Liver (tissue), 3 donors: ENCODE measurements around the gene MTG1.

Experiments
- CTCF ChIP-seq: fragments of 150-350 bp; IDR thresholded peaks from 2 replicates; pipeline ENCODE4 v1.5.1; 2017; ENCODE audit warnings: improper control_type of control experiment, low read depth, low read length; ENCODE audit not compliant: missing input control
- JUND ChIP-seq, 2 donors: IDR thresholded peaks; 2 replicates each; pipeline ENCODE4 v1.6.1; 2016; ENCODE audit warnings: antibody characterized with exemption in 2 of 2
- YY1 ChIP-seq: IDR thresholded peaks from 2 replicates; pipeline ENCODE4 v1.6.1; 2016; ENCODE audit warnings: antibody characterized with exemption, mild to moderate bottlenecking
- TF ChIP-seq, protein P1 (sequence below): IDR thresholded peaks from 2 replicates; pipeline ENCODE4 v1.6.1; 2016; ENCODE audit warnings: antibody characterized with exemption
- TF ChIP-seq, protein P2 (sequence below): IDR thresholded peaks from 2 replicates; pipeline ENCODE4 v1.6.1; 2016; ENCODE audit warnings: antibody characterized with exemption
- donor health status: healthy.
- donor health status: healthy.

GRCh38 chr10:133420579-133420978 is 26.6 kb downstream of the MTG1 start:
- no peak for TF ChIP-seq CTCF
- TF ChIP-seq JUND (IDR thresholded peaks at IDR 0.05), result no peak
- no peak for TF ChIP-seq YY1
- TF ChIP-seq, protein P1, sequence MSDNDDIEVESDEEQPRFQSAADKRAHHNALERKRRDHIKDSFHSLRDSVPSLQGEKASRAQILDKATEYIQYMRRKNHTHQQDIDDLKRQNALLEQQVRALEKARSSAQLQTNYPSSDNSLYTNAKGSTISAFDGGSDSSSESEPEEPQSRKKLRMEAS, result no peak
- TF ChIP-seq, protein P2, sequence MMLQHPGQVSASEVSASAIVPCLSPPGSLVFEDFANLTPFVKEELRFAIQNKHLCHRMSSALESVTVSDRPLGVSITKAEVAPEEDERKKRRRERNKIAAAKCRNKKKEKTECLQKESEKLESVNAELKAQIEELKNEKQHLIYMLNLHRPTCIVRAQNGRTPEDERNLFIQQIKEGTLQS, result no peak
